Left kidney (tissue), 2 donors: ENCODE measurements around the gene NME7. TPM values are rescaled to one million over a fixed set of nuclear protein-coding genes. Genes with fewer than 3 reads are reported as not detected.
"Not testable (repeated sequence)": the region's sequence is repeated elsewhere in the genome, so short reads cannot be mapped to it uniquely, and the experiment has no call there.

Source experiments
- DNase-seq: peaks from one replicate; pipeline ENCODE4 v3.0.0-alpha.2; 2013
- polyA plus RNA-seq: library from polyadenylated mRNA; unstranded; fragments of 120-200 nt; gene quantifications from one replicate; pipeline ENCODE4 v1.2.1, GENCODE V29; 2013; ENCODE audit not compliant: insufficient read length

NME7 gene
- polyA plus RNA-seq, 1 donor: 103 TPM

GRCh38 chr1:169236143-169236542 is 131.5 kb downstream of the NME7 start:
- DNase-seq: no peak

DNA sequence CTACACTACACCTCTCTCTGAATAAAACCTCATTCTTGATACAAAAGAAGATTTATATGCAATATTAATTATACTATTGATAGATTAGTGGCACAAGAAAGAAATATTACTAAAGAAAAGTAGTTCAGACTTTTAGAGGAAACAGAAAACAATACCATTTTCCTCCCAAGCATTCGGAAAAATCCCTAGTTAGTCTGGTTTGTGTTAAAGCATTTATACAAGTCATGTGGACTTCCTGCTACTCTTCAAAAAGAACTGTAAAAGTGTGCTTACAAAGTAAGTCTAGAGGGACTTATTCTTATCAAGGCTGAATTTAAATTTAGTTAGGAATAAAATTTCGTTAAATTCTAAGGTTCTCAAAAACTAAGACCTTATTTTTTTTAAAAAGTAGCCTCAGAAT is 132.0 kb downstream of the NME7 start:
- no peak for DNase-seq

DNA sequence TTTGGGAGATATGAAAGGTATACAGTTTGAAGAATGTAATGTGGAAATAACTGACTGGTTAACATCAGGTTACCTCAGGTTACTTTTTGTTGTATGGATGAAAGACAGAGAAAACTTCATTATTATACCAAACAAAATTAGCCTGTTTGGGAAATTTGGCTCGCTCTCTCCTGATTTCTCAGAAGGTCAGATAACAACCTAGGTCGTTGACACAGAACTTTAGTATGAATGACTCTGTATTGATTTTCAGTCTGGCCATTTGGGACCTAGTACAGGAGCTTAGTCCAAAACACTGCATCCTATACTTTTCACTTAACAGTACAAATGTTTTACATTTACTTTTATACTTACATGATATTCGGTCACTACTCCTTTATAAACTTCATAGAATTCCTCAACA is 132.8 kb downstream of the NME7 start:
- no peak for DNase-seq

DNA sequence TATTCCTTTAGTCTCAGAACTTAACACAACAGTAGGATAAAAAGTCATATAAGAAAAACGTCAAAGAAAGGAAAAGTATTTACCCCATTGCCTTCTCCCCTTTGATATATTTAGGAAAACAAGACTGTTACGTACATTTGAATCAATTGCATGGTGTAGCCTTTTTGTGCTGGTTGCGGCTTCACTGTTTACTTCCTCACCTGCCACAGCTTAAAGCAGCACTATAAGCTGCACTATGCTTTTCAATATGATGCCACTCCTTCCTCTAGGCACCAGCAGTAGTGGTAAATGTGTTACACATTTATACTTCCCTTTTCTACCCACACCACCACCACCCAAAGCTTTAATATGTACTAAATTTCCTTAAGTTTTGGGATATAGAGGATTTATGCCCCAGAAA is 150.0 kb downstream of the NME7 start:
- no peak for DNase-seq

DNA sequence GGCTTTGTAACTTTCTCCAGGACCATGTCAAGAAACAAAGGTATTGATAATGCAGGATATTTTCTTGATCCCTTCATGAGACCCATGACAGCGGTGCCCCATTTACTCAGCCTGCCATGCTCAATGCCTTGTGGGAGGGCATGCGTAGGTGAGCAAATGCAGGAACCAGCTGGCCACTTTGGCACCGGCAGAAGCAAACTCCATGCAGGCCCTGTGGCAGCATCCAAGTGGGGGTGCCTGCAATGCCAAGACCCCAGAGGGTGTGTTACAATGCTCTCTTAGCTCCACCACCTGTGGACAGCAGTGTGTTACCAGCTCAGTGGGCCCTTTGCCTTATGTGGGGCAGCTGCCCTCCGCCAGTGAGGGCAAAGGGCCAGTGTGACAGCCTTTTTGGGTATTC is 153.0 kb downstream of the NME7 start:
- DNase-seq: no peak

- no peak for DNase-seq
Observed at GRCh38 chr1:169212088-169212487, 155.5 kb downstream of the NME7 start.

- DNase-seq: no peak
Observed at GRCh38 chr1:169207797-169208520, 159.6 kb downstream of the NME7 start.

DNA sequence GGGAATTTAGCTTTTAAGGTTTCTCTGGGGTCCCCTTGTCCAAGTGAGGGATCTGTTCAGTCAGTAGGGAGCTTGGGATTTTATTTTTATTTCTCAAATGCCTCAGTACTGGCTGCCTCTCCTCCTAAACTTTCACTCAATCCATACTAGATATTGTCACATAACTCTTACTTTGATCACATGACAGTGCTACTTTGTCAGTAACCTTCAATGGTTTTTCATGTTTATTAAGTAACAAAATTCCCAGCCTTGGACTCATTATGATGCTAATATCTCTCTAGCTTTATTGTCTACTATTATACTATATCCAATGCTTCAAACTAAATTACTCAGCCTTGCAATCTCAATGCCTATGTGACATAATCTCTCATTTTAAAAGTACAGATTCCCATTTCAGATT is 163.4 kb downstream of the NME7 start:
- DNase-seq: no peak

DNA sequence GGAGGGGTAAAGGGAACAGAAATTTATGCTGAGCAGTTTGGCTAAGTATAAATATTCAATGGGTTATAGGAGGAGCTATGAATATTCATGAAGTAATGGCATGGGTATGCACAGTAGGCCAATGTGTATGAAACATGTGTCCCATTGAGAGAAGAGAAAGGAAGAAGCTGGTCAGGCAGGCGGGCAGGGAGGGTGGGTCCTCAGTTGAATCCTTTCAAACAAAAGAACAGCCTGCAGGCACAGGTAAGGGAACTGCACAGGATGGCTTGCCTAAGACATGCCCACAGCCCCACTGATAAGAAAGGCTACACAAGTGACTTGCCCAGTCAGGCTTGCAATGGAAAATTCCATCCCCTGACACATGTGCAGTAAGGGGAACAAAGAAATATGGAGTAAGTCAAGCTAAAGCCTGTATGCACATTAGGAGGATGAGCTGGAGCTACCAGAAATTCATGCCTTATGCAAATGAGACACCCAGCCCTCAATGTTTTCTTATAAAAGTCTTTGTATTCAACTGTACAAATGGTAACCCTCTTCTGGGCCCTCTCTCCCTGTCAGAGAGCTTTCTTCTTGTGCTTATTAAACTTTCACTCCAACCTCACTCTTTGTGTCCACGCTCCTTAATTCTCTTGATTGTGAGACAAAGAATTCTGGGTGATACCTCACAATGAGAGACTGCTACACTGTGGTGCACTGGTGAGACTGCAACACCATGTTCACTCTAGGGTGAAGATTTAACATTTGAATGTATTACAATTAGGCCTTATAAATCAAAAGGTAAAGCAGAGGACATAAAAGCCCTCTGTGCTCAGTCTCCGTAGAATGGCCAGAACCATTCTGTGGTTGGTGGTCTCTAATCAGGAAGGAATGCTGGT is 164.6 kb downstream of the NME7 start:
- no peak for DNase-seq

GRCh38 chr1:169201084-169201619 is 166.4 kb downstream of the NME7 start:
- no peak for DNase-seq

DNA sequence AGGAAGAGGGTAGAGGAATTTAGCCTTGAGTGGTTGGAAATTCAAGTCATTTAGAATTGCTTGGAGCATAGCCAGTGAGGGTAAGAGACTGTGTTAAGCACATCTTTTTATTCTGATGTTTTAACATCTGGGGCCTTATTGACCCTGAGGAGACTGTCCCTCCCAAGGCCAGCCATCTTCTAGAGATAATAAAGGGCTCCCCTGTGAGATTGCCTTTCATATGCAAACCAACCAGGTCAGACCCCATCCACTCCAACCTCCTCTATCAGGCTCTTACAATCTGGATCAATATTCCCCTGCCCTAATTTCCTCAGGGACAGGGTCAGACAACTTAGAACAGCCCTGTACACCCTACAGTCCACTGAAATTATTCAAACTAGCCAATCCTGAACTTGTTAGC is 167.3 kb downstream of the NME7 start:
- no peak for DNase-seq

- DNase-seq: no peak
Observed at GRCh38 chr1:169196581-169196980, 171.0 kb downstream of the NME7 start.

GRCh38 chr1:169196161-169196560 is 171.4 kb downstream of the NME7 start:
- DNase-seq: no peak

- DNase-seq: no peak
Observed at GRCh38 chr1:169193191-169193850, 174.3 kb downstream of the NME7 start.

DNA sequence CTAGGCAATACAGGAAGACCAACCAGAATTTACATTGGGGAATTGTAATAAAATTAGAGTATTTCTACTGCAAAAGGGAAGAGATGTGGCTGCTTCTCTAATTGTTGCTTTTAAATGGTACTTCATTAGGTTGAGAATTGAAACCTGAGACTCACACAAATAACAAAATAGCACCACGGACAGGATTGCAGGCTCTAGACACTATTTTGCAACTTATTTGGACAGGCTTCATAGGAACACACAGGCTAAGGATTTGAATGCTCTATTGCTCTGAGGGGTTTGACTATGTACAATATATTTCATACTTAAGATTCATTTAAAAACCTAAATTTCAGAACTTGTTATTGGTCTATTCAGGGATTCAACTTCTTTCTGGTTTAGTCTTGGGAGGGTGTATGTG is 181.5 kb downstream of the NME7 start:
- no peak for DNase-seq

- no peak for DNase-seq
Observed at GRCh38 chr1:169184812-169185211, 182.8 kb downstream of the NME7 start.

- no peak for DNase-seq
Observed at GRCh38 chr1:169180174-169180573, 187.4 kb downstream of the NME7 start.

DNA sequence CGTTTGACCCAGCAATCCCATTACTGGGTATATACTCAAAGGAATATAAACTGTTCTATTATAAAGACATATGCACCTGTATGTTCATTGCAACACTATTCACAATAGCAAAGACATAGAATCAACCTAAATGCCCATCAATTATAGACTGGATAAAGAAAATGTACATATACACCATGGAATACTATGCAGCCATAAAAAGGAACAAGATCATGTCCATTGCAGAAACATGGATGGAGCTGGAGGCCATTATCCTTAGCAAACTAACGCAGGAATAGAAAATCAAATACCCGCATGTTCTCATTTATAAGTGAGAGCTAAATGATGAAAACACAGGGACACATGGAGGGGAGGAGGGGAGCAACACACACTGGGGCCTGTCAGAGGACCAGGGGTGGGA is 188.2 kb downstream of the NME7 start:
- DNase-seq: not testable (repeated sequence)

DNA sequence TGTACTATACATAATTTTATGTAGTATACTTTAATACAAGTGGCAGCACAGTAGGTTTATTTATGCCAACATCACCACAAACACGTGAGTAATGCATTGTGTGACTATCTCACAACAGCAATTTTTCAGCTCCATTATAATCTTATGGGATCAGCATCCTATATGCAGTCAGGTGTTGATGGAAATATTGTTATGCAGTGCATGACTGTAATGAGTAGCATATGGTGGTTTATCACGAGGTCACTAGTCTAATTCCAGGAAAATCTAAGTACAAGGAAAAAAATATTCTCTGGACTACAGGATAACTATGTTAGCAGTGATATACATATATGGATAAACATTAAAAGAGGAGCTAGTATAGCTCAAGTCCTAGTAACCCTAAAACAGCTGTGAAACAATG is 192.1 kb downstream of the NME7 start:
- DNase-seq: no peak

DNA sequence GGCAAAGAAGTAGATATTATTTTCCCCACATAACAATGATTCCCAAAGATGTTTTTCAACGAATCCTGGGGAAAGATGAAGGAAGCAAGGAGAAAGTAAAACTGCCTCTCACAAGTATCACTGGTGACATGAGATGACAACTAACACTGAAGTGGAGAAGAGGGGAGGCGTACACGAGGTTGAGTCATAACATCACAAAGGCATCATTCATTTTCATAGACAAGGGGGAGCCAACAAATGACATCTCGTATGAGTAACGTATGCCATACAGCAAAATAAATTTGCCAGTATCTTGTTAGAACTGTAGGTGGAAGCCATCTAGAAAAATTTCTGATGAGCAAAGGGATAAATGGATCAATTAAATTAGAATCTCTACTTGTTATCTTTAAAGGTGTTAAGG is 204.5 kb downstream of the NME7 start:
- DNase-seq: no peak

- DNase-seq: no peak
Observed at GRCh38 chr1:169161496-169162194, 206.0 kb downstream of the NME7 start.

GRCh38 chr1:169160845-169161495 is 206.6 kb downstream of the NME7 start:
- no peak for DNase-seq
